ENCODE data around the gene CCNY.

The CCNY gene

DNA sequence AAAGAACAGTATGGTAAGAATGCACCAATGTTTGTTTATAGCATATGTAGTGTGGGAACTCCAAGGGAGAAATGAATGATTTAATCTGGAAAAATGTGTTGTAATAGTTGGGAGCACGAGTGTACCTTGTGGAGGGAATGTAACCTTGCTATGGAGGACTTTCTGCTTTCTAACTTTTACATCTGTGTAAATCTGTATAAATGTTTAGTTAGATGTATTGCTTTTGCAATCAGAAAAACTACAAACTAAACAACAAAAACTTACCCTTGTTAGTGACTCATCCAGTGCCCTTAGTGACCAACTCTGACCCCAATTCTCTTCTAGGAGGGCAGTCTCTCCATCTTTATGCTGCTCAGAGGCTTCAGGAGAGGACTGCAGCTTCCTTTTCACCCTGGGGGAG lies 89.3 kb downstream of the CCNY start:
- no peak for DNase-seq (ENCODE audit: insufficient read length)
- TF ChIP-seq POLR2A (IDR thresholded peaks at IDR 0.05; ENCODE audit: low read depth, low read length) (no peak), POLR2AphosphoS5 (IDR thresholded peaks at IDR 0.05; ENCODE audit: low read depth, low read length) (no peak), TAF1 (IDR thresholded peaks at IDR 0.05; ENCODE audit: borderline replicate concordance, low read depth, low read length) (no peak)
- no peak for FAIRE-seq

DNA sequence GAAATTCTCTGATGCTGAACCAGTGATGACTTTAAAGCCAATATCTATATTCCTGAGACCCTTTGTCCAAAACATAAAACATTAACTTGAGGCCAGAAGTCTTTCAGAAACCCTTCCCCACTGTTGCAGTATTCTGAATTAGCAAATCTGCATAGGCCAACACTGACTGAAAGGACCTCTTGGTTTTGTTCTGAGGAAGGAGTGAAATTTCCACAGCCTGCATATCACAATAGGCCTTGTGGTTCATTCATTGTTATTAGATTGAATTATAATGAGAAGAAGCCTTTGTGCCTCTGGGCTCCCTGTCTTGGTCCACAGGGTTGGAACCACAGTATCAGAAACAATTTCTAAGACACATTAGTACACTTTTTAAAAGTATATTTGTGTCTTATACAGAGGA lies 90.3 kb downstream of the CCNY start:
- DNase-seq (ENCODE audit: insufficient read length) (no peak), FAIRE-seq (no peak)

DNA sequence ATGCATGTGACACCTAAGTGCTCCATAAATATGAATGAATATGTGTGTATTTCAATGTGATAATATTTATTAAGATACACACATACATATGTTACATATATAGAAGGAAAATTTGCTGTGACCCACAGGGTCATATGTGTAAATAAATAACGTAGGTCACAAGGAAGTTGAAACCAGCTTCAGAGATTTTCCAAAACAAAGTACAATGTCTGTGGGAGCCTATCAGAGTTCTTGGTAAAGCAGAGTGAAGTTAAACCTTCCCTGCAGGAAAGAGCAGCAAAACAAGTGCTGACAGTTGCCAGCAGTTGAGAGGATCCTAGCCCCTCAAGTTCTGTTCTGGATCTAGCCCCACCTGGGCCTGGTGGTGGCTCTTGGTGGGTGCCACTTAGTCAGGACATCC lies 91.2 kb downstream of the CCNY start:
- FAIRE-seq = no peak

More for the DNA sequence above, 90.3 kb downstream of the CCNY start:
- TF ChIP-seq TAF1 (IDR thresholded peaks at IDR 0.05; ENCODE audit: borderline replicate concordance, low read depth, low read length) (no peak), POLR2A (IDR thresholded peaks at IDR 0.05; ENCODE audit: low read depth, low read length) (no peak), POLR2AphosphoS5 (IDR thresholded peaks at IDR 0.05; ENCODE audit: low read depth, low read length) (no peak)

DNA sequence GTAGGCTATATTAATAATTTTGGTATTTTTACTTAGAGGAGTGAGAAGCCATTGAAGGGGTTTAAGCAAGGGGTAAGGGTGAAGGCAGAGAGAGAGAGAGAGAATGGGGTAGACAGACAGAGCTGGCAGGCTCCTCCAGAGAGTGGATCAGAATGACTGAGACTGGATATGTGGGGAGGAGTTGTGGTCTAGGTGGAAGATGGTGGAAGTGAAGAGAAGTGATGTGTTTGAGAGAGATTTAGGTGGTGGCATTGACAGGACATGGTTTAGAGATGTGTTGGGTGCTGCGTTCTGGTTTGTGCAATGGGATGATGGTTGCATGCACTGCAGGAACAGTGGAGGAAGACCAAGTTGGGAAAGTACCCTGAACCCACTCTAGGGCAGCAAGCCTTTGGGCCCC lies 92.2 kb downstream of the CCNY start:
- FAIRE-seq = no peak
- DNase-seq (ENCODE audit: insufficient read length) = no peak
- TF ChIP-seq TAF1 (IDR thresholded peaks at IDR 0.05; ENCODE audit: borderline replicate concordance, low read depth, low read length) = no peak
- TF ChIP-seq POLR2AphosphoS5 (IDR thresholded peaks at IDR 0.05; ENCODE audit: low read depth, low read length) = no peak
- no peak for TF ChIP-seq POLR2A (IDR thresholded peaks at IDR 0.05; ENCODE audit: low read depth, low read length)

More for the DNA sequence above, 91.2 kb downstream of the CCNY start:
- DNase-seq (ENCODE audit: insufficient read length) = no peak
- no peak for TF ChIP-seq POLR2A (IDR thresholded peaks at IDR 0.05; ENCODE audit: low read depth, low read length)
- TF ChIP-seq POLR2AphosphoS5 (IDR thresholded peaks at IDR 0.05; ENCODE audit: low read depth, low read length) = no peak
- no peak for TF ChIP-seq TAF1 (IDR thresholded peaks at IDR 0.05; ENCODE audit: borderline replicate concordance, low read depth, low read length)

DNA sequence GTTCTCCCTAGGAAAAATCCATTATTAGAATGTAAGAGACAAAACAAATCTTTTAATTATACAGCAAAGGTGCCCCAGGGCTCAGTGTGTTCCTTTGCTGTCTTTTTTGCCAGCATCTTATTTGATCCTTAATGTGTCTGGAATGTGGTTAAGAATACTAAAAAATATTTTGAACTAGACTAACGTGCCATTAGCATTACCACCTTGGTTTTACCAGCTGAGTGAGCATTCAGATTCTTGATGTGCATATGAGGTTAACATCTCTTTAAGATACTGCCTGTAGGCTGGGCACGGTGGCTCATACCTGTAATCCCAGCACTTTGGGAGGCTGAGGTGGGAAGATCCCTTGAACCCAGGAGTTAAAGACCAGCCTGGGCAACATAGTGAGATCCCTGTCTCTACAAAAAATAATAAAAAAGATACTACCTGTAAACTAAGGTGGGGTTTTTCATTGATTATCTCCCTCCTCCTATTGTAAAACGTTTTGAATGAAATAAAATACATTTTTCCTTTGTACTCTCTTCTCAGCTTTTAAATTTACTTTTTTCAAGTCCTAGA lies 96.6 kb downstream of the CCNY start:
- FAIRE-seq (no peak), DNase-seq (ENCODE audit: insufficient read length) (no peak)
- TF ChIP-seq POLR2A (IDR thresholded peaks at IDR 0.05; ENCODE audit: low read depth, low read length) = no peak
- TF ChIP-seq POLR2AphosphoS5 (IDR thresholded peaks at IDR 0.05; ENCODE audit: low read depth, low read length) = no peak
- TF ChIP-seq TAF1 (IDR thresholded peaks at IDR 0.05; ENCODE audit: borderline replicate concordance, low read depth, low read length) = no peak

DNA sequence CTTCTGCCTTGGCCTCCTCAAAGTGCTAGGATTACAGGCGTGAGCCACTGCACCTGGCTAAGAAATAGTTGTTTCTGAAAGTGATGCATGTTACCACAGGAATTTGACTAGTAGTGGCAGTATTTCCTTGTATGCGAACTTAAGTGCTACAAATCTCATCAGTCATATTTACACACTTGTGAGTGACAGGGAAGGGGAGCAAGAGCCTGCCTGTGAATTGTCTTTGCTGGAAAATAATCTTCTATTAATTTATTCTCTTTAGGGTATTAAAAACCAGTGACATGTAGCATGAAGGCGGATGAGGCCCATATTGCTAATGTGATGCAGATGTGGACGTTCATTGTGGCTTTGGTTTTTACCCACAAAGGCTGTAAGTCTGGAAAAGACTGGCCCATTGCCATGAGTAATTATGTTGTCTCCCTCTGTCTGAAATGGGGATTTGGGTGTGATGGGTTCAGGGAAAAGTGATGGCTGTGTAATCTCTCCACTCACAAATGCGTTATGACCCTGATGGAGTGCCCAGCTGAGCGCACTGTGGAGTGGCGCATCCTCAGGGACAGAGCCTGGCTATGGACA lies 97.6 kb downstream of the CCNY start:
- FAIRE-seq (peak; percentile 53), DNase-seq (ENCODE audit: insufficient read length) (no peak)
- no peak for TF ChIP-seq TAF1 (IDR thresholded peaks at IDR 0.05; ENCODE audit: borderline replicate concordance, low read depth, low read length)
- TF ChIP-seq POLR2AphosphoS5 (IDR thresholded peaks at IDR 0.05; ENCODE audit: low read depth, low read length) = no peak
- TF ChIP-seq POLR2A (IDR thresholded peaks at IDR 0.05; ENCODE audit: low read depth, low read length) = no peak

DNA sequence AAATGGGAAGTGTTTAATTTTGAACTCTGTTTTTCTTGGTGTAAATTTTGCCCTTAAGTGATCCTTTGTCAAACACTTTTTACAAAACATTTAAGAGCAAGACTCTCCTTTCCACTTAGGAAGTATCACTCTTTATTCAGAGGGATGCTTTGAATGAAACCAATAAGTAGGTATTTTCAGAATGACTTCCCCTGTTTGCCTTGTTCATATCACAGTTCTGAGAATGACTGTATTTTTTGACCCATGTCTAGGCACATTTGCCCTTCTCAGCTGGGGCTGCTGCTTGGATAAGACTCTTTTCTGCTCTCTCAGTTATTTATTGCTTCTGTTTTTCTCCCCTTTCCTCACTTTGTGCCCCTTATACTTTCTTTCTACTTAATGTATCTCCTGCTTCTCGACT lies 98.2 kb downstream of the CCNY start:
- TF ChIP-seq POLR2AphosphoS5 (IDR thresholded peaks at IDR 0.05; ENCODE audit: low read depth, low read length) (no peak), POLR2A (IDR thresholded peaks at IDR 0.05; ENCODE audit: low read depth, low read length) (no peak), TAF1 (IDR thresholded peaks at IDR 0.05; ENCODE audit: borderline replicate concordance, low read depth, low read length) (no peak)
- DNase-seq (ENCODE audit: insufficient read length) (no peak), FAIRE-seq (peak; percentile 74)

DNA sequence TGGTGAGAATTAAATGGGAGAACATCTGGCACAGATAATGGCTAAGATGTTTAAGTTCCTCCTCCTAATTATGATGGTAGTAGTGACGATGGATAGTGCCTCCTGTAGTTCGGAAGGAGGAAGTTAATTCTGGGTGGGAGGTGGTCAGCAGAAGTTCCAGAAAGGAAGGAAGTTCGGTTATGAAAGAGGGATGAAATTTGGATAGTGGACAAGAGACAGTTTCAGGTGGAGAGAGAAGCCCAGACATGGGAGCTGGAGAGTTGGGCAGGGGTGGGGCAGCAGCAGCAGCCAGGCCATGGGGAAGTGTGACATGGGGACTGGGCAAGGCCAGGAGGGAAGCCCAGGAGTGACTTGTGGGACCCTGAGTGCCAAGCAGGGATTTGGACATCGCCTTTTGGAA lies 99.5 kb downstream of the CCNY start:
- DNase-seq (ENCODE audit: insufficient read length) = no peak
- no peak for FAIRE-seq
- no peak for TF ChIP-seq TAF1 (IDR thresholded peaks at IDR 0.05; ENCODE audit: borderline replicate concordance, low read depth, low read length)
- no peak for TF ChIP-seq POLR2AphosphoS5 (IDR thresholded peaks at IDR 0.05; ENCODE audit: low read depth, low read length)
- TF ChIP-seq POLR2A (IDR thresholded peaks at IDR 0.05; ENCODE audit: low read depth, low read length) = no peak

DNA sequence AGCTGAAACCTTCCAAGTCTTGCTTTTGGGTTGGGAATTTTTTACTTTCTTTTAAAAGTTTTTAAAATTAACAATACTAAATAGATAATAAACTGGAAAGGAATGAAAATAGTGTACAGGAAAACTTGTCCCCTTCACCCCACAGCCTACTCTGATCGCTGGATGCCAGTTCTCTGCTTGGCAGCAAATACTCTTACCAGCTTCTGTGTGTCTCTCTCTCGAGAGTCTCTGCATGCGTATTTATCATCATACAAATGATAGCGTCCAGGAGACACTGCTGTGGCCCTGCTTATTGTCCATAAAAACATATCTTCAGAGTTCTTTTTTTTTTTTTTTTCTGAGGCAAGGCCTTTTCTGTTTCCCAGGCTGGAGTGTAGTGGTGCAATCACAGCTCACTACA lies 101.5 kb downstream of the CCNY start:
- DNase-seq (ENCODE audit: insufficient read length) (no peak), FAIRE-seq (no peak)
- no peak for TF ChIP-seq POLR2A (IDR thresholded peaks at IDR 0.05; ENCODE audit: low read depth, low read length)
- no peak for TF ChIP-seq TAF1 (IDR thresholded peaks at IDR 0.05; ENCODE audit: borderline replicate concordance, low read depth, low read length)
- TF ChIP-seq POLR2AphosphoS5 (IDR thresholded peaks at IDR 0.05; ENCODE audit: low read depth, low read length) = no peak

DNA sequence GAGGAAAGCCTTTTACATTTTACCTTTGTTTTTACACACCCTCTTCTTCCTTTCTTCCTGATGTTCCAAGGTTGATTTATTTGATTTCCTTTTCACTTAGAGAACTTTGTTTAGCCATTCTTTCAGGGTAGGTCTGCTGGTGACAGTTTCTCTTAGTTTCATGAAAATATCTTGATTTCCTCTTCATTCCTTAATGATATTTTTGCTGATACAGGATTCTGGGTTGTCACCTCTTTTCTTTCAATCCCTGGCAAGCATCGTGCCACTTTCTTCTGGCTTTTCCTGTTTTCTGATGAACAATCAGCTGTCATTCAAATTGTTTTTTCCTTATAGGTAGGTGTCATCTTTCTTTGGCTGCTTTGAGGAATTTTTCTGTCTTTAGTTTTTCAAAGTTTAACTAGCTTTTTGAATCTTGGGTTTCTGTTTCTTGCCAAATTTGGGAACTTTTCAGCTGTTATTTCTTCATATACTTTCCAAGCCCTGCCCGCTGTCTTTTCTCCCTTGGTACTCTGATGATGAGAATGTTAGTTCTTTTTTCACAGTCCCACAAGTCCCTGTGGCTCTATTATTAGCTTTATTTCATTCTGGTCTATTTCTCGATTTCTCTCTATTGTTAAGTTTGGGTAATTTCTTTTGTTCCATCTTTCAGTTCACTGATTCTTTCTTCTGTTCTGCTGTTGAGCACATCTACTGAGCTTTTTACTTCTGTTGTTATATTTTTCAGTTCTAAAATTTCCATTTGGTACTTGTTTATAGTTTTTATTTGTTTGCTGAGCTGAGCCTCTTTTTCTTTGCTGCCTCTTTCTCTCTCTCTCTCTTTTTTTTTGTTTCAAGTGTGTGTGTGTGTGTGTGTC lies 102.6 kb downstream of the CCNY start:
- FAIRE-seq (no peak), DNase-seq (ENCODE audit: insufficient read length) (no peak)
- TF ChIP-seq POLR2A (IDR thresholded peaks at IDR 0.05; ENCODE audit: low read depth, low read length) (no peak), POLR2AphosphoS5 (IDR thresholded peaks at IDR 0.05; ENCODE audit: low read depth, low read length) (no peak), TAF1 (IDR thresholded peaks at IDR 0.05; ENCODE audit: borderline replicate concordance, low read depth, low read length) (no peak)

DNA sequence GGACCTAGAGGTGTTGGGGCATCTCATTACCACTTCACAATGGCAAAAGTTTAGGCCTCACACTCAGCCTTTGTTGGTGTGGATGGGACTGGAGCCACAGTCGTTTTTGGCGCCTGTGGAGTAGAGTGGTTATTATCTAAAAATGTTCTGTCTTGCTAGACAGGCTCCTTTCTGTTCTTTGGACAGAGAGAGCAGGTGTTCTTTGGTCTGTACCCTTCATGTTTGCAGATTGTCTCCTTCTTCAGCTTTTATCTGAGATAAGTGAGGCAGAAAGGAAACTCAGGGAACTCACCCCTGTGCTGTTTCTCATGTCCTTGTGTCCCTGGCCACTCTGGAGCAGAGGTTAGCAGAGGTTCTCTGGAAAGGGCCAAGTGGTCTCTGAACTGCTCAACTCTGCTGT lies 103.7 kb downstream of the CCNY start:
- FAIRE-seq (no peak), DNase-seq (ENCODE audit: insufficient read length) (no peak)

More for the DNA sequence above, 103.7 kb downstream of the CCNY start:
- no peak for TF ChIP-seq POLR2A (IDR thresholded peaks at IDR 0.05; ENCODE audit: low read depth, low read length)
- TF ChIP-seq POLR2AphosphoS5 (IDR thresholded peaks at IDR 0.05; ENCODE audit: low read depth, low read length) = no peak
- TF ChIP-seq TAF1 (IDR thresholded peaks at IDR 0.05; ENCODE audit: borderline replicate concordance, low read depth, low read length) = no peak
